HepG2 (cell line): Measurements from ENCODE around the gene ITGB5. TPM values are rescaled to one million over a fixed set of nuclear protein-coding genes. Genes with fewer than 3 reads are reported as not detected.

Experiments used
- ATF1 ChIP-seq: IDR thresholded peaks from 2 replicates; pipeline ENCODE4 v1.6.1; 2016; ENCODE audit warnings: mild to moderate bottlenecking, control low read depth
- CREM ChIP-seq, 2 experiments: sonication (generic) in 1 of 2; formaldehyde crosslinking in 1 of 2; IDR thresholded peaks; 2 replicates each; pipeline versions ENCODE4 v1.4.0 to v1.6.1; 2016 to 2020; ENCODE audit warnings: antibody characterized with exemption in 1 of 2, mild to moderate bottlenecking in 1 of 2, missing genetic modification reagents in 1 of 2
- DNMT3B ChIP-seq: conservative IDR thresholded peaks from 2 replicates; pipeline ENCODE4 v1.6.1; 2016; ENCODE audit warnings: missing biosample characterization, control low read depth
- FOSL1 ChIP-seq: sonication (generic); formaldehyde crosslinking; IDR thresholded peaks from 2 replicates; pipeline ENCODE4 v1.9.0; 2021; ENCODE audit warnings: missing genetic modification reagents, borderline replicate concordance
- FOXO4 ChIP-seq: sonication (generic); formaldehyde crosslinking; conservative IDR thresholded peaks from 2 replicates; pipeline ENCODE4 v1.8.1; 2023; ENCODE audit warnings: missing genetic modification reagents
- GTF3A ChIP-seq: sonication (generic); formaldehyde crosslinking; conservative IDR thresholded peaks from 2 replicates; pipeline ENCODE4 v1.4.0; 2020; ENCODE audit warnings: mild to moderate bottlenecking, missing genetic modification reagents
- HNRNPLL ChIP-seq: fragments of 200-400 bp; formaldehyde crosslinking; IDR thresholded peaks from 2 replicates; pipeline ENCODE4 v1.6.1; 2017; ENCODE audit warnings: mild to moderate bottlenecking, low read depth, low read length; ENCODE audit not compliant: poor library complexity, severe bottlenecking
- NKX3-1 ChIP-seq: sonication (generic); formaldehyde crosslinking; IDR thresholded peaks from 2 replicates; pipeline ENCODE4 v1.5.0; 2020; ENCODE audit warnings: missing genetic modification reagents
- PHF8 ChIP-seq: sonication (generic); formaldehyde crosslinking; IDR thresholded peaks from 2 replicates; pipeline ENCODE4 v1.5.0; 2020; ENCODE audit warnings: missing genetic modification reagents
- REL ChIP-seq: sonication (generic); formaldehyde crosslinking; conservative IDR thresholded peaks from 2 replicates; pipeline ENCODE4 v1.8.0; 2022; ENCODE audit warnings: mild to moderate bottlenecking, missing genetic modification reagents, moderate library complexity
- REPIN1 ChIP-seq: sonication (generic); formaldehyde crosslinking; IDR thresholded peaks from 2 replicates; pipeline ENCODE4 v1.8.0; 2022; ENCODE audit warnings: missing genetic modification reagents, low read depth, mild to moderate bottlenecking, borderline replicate concordance
- SMARCE1 ChIP-seq: fragments of 450-650 bp; IDR thresholded peaks from 2 replicates; pipeline ENCODE4 v1.6.1; 2017; ENCODE audit warnings: borderline replicate concordance
- THAP8 ChIP-seq: sonication (generic); formaldehyde crosslinking; IDR thresholded peaks from 2 replicates; pipeline ENCODE4 v1.5.1; 2020; ENCODE audit warnings: missing genetic modification reagents, mild to moderate bottlenecking, borderline replicate concordance
- UBTF ChIP-seq: sonication (generic); formaldehyde crosslinking; IDR thresholded peaks from 2 replicates; pipeline ENCODE4 v1.4.0; 2020; ENCODE audit warnings: mild to moderate bottlenecking, missing genetic modification reagents
- ZMAT3 ChIP-seq: sonication (generic); formaldehyde crosslinking; conservative IDR thresholded peaks from 2 replicates; pipeline ENCODE4 v1.7.0; 2021; ENCODE audit warnings: missing genetic modification reagents
- ZNF136 ChIP-seq: sonication (generic); formaldehyde crosslinking; IDR thresholded peaks from 2 replicates; pipeline ENCODE4 v1.8.1; 2022; ENCODE audit warnings: low read depth, mild to moderate bottlenecking, moderate library complexity, missing genetic modification reagents
- ZNF143 ChIP-seq: sonication (generic); formaldehyde crosslinking; IDR thresholded peaks from 2 replicates; pipeline ENCODE4 v1.4.0; 2020; ENCODE audit warnings: missing genetic modification reagents
- ZNF446 ChIP-seq: sonication (generic); formaldehyde crosslinking; IDR thresholded peaks from 2 replicates; pipeline ENCODE4 v1.5.0; 2020; ENCODE audit warnings: mild to moderate bottlenecking, missing genetic modification reagents
- ZNF607 ChIP-seq: sonication (generic); formaldehyde crosslinking; IDR thresholded peaks from 2 replicates; pipeline ENCODE4 v1.5.1; 2020; ENCODE audit warnings: missing genetic modification reagents, mild to moderate bottlenecking, borderline replicate concordance
- ZNF616 ChIP-seq: sonication (generic); formaldehyde crosslinking; IDR thresholded peaks from 2 replicates; pipeline ENCODE4 v1.5.0; 2020; ENCODE audit warnings: low read depth, mild to moderate bottlenecking, missing genetic modification reagents
- ZNF703 ChIP-seq: sonication (generic); formaldehyde crosslinking; IDR thresholded peaks from 2 replicates; pipeline ENCODE4 v1.5.1; 2020; ENCODE audit warnings: missing genetic modification reagents, mild to moderate bottlenecking, moderate library complexity, borderline replicate concordance
- polyA plus RNA-seq, 8 experiments: library from polyadenylated mRNA; depleted of rRNA in 3 of 8; stranded (reverse) in 7 of 8; unstranded in 1 of 8; fragments of >200 nt; fragmentation: Illumina TruSeq in 4 of 8; extraction: Trizol in 4 of 8; gene quantifications; 2 replicates each; pipeline versions ENCODE4 v1.2.1 to v1.2.3, GENCODE V29; 2011 to 2016; ENCODE audit warnings: low read depth in 4 of 8, missing spikeins in 1 of 8, mixed read lengths in 1 of 8; ENCODE audit not compliant: insufficient read depth in 1 of 8
- total RNA-seq, 5 experiments: library from RNA; depleted of rRNA; stranded (reverse); fragments of >200 nt; fragmentation: Illumina TruSeq; extraction: Trizol; gene quantifications; 2 replicates each; pipeline ENCODE4 v1.2.3, GENCODE V29; 2016; ENCODE audit warnings: low read depth in 1 of 5
- TF ChIP-seq, protein P1 (sequence below): sonication (generic); formaldehyde crosslinking; IDR thresholded peaks from 2 replicates; pipeline ENCODE4 v1.9.0; 2021; ENCODE audit warnings: missing genetic modification reagents, borderline replicate concordance

ITGB5 gene
- total and polyA plus RNA-seq, 2 of the 13 experiments (the other 11 are each of a cell fraction or from before 2014, with no cell fraction given), result 74.1 to 343 TPM

- TF ChIP-seq GTF3A (no peak), UBTF (0 out of 2 replicates have a peak, but pooled peaks have one; percentile 23), REL (CRISPR knock-in tag) (no peak), ZNF136 (CRISPR knock-in tag) (0 out of 2 replicates have a peak, but pooled peaks have one; percentile 75), SMARCE1 (no peak), ATF1 (CRISPR knock-in tag) (0 out of 2 replicates have a peak, but pooled peaks have one; percentile 25), ZNF143 (CRISPR knock-in tag) (no peak), ZMAT3 (CRISPR knock-in tag) (no peak), REPIN1 (CRISPR knock-in tag) (no peak), FOXO4 (CRISPR knock-in tag) (no peak), DNMT3B (CRISPR knock-in tag) (no peak), ZNF616 (CRISPR knock-in tag) (no peak), NKX3-1 (no peak), ZNF703 (no peak), CREM (IDR thresholded peaks at IDR 0.05) (peak; percentile 71), CREM (CRISPR knock-in tag; IDR thresholded peaks at IDR 0.05) (no peak), ZNF446 (CRISPR knock-in tag) (no peak), PHF8 (CRISPR knock-in tag) (no peak), THAP8 (no peak), FOSL1 (peak; percentile 20; the same call in 1 of the 2 replicates), ZNF607 (CRISPR knock-in tag) (no peak), HNRNPLL (no peak)
- TF ChIP-seq, protein P1, sequence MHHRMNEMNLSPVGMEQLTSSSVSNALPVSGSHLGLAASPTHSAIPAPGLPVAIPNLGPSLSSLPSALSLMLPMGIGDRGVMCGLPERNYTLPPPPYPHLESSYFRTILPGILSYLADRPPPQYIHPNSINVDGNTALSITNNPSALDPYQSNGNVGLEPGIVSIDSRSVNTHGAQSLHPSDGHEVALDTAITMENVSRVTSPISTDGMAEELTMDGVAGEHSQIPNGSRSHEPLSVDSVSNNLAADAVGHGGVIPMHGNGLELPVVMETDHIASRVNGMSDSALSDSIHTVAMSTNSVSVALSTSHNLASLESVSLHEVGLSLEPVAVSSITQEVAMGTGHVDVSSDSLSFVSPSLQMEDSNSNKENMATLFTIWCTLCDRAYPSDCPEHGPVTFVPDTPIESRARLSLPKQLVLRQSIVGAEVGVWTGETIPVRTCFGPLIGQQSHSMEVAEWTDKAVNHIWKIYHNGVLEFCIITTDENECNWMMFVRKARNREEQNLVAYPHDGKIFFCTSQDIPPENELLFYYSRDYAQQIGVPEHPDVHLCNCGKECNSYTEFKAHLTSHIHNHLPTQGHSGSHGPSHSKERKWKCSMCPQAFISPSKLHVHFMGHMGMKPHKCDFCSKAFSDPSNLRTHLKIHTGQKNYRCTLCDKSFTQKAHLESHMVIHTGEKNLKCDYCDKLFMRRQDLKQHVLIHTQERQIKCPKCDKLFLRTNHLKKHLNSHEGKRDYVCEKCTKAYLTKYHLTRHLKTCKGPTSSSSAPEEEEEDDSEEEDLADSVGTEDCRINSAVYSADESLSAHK (CRISPR knock-in tag), result no peak
Measured at GRCh38 chr3:124837730-124838186, 49.4 kb downstream of the ITGB5 start (continued).
